Measurements from ENCODE around the gene NPFF.

- no peak for TF ChIP-seq CTCF (IDR thresholded peaks at IDR 0.05 in 2 of 3, conservative IDR thresholded peaks at IDR 0.05 in 1 of 3; ENCODE audit: control insufficient read depth in 2 of 3, extremely low read depth in 1 of 3, insufficient read depth in 1 of 3, low read depth in 3 of 3, low read length in 3 of 3)
- no peak for TF ChIP-seq EZH2 (IDR thresholded peaks at IDR 0.05; ENCODE audit: borderline replicate concordance, control insufficient read depth, low read depth, low read length)
- TF ChIP-seq CBX3 (IDR thresholded peaks at IDR 0.05; ENCODE audit: borderline replicate concordance, low read depth), result no peak
- no peak for TF ChIP-seq ATF7 (IDR thresholded peaks at IDR 0.05; ENCODE audit: low read depth)
- no peak for TF ChIP-seq EP300 (IDR thresholded peaks at IDR 0.05; ENCODE audit: borderline replicate concordance in 1 of 2, control insufficient read depth in 1 of 2, low read depth in 2 of 2, low read length in 2 of 2)
- TF ChIP-seq WRNIP1 (IDR thresholded peaks at IDR 0.05; ENCODE audit: borderline replicate concordance, low read depth, low read length), result no peak
- TF ChIP-seq POLR2AphosphoS5 (IDR thresholded peaks at IDR 0.05; ENCODE audit: low read length), result no peak
- TF ChIP-seq MYC (IDR thresholded peaks at IDR 0.05; ENCODE audit: insufficient read depth, insufficient read length, insufficient replicate concordance, low read length, severe bottlenecking), result no peak
- TF ChIP-seq SIX5 (IDR thresholded peaks at IDR 0.05; ENCODE audit: low read depth, low read length, severe bottlenecking), result no peak
- TF ChIP-seq RCOR1 (conservative IDR thresholded peaks at IDR 0.05; ENCODE audit: low read depth, low read length), result no peak
Measured at GRCh38 chr12:53506450-53506785, 866 bp downstream of the NPFF start.

Data from GM12878 (cell line).